Transverse colon (tissue), 4 donors: ENCODE data around the gene ZC3H18. TPM values are rescaled to one million over a fixed set of nuclear protein-coding genes. Genes with fewer than 3 reads are reported as not detected.

Experiments used
- DNase-seq: peaks from one replicate; pipeline ENCODE4 v3.0.0-alpha.2; 2019
- H3K27ac ChIP-seq, 4 donors: fragments of 200-600 bp; sonication (generic); 2 replicates each; pipeline ENCODE4 v1.5.1; 2016 to 2018; ENCODE audit warnings: inconsistent platforms in 4 of 4
- H3K27me3 ChIP-seq: fragments of 200-600 bp; sonication (generic); 2 replicates; pipeline ENCODE4 v1.5.1; 2017; ENCODE audit warnings: inconsistent platforms
- H3K36me3 ChIP-seq, 4 donors: fragments of 200-600 bp; sonication (generic); 2 replicates each; pipeline ENCODE4 v1.5.1; 2017 to 2019; ENCODE audit warnings: inconsistent platforms in 4 of 4
- H3K4me1 ChIP-seq, 4 donors: fragments of 200-600 bp; sonication (generic); 2 replicates each; pipeline ENCODE4 v1.5.1; 2017 to 2020; ENCODE audit warnings: inconsistent platforms in 4 of 4
- H3K4me3 ChIP-seq, 4 donors: fragments of 200-600 bp; sonication (generic); 1 replicate in 1 of 4; 2 replicates in 3 of 4; pipeline versions ENCODE4 v1.5.1 to v1.6.1; 2017 to 2019; ENCODE audit warnings: inconsistent platforms in 4 of 4
- H3K9me3 ChIP-seq, 2 donors: fragments of 200-600 bp; sonication (generic); 2 replicates each; pipeline ENCODE4 v1.5.1; 2017 to 2019; ENCODE audit warnings: inconsistent platforms in 2 of 2
- CTCF ChIP-seq, 5 experiments: fragments of 200-600 bp in 3 of 5; fragments of 450-650 bp in 2 of 5; sonication (generic) in 3 of 5; IDR thresholded peaks; 1 replicate in 2 of 5; 2 replicates in 3 of 5; pipeline ENCODE4 v1.5.1; 2016 to 2017; ENCODE audit warnings: antibody characterized with exemption in 5 of 5, inconsistent platforms in 3 of 5, mild to moderate bottlenecking in 2 of 5, moderate library complexity in 1 of 5
- EP300 ChIP-seq: sonication (generic); formaldehyde crosslinking; IDR thresholded peaks from one replicate; pipeline ENCODE4 v1.6.1; 2017; ENCODE audit warnings: antibody characterized with exemption, low read depth
- POLR2A ChIP-seq: fragments of 450-650 bp; IDR thresholded peaks from one replicate; pipeline ENCODE4 v1.6.1; 2016; ENCODE audit warnings: antibody characterized with exemption, mild to moderate bottlenecking, moderate library complexity
- POLR2AphosphoS5 ChIP-seq, 3 donors: sonication (generic); formaldehyde crosslinking; IDR thresholded peaks; one replicate each; pipeline ENCODE4 v1.6.1; 2016; ENCODE audit warnings: antibody characterized with exemption in 3 of 3
- WGBS, 2 donors: methylation state at CpG; one replicate each; pipeline ENCODE4 v1.1.5; 2018; ENCODE audit warnings: low coverage in 1 of 2; 5-methylcytosine and 5-hydroxymethylcytosine counted together
- in situ Hi-C, 4 donors: fragments of 200-750 bp; cut with MboI; loops; one replicate each; pipeline versions ENCODE4 v1.15.0 to v1.15.1; 2017; ENCODE audit warnings: low sequenced_read_pairs in 3 of 4, low pct_ligation_motif_present in 1 of 4, low pct_unique_long_range_greater_than_20kb in 1 of 4
- intact Hi-C: fragments of 100-400 bp; cut with DNase I; formaldehyde crosslinking; loops from one replicate; pipeline ENCODE4 v1.15.1; 2023; ENCODE audit warnings: low total_unique reads
- total RNA-seq, 4 donors: library from RNA; depleted of rRNA; stranded (reverse); fragments of >200 nt; gene quantifications; one replicate each; pipeline ENCODE4 v1.1.0, GENCODE V29; 2016

Gene ZC3H18
- total RNA-seq, 4 donors from 2014 or later, result 17.9 to 50.5 (median 25.5) TPM

GRCh38 chr16:88654363-88655052, 84.3 kb downstream of the ZC3H18 start:
- DNase-seq, result no peak

GRCh38 chr16:88655053-88655732, 85.0 kb downstream of the ZC3H18 start:
- H3K27me3 ChIP-seq, result no peaks in the 10 kb centered on the region
- H3K4me1 ChIP-seq, result peaks cover 3 to 17% (median 10%) of the 10 kb centered on the region in 4 donors
- in situ Hi-C loops (no loop called here), intact Hi-C loops (no loop called here)
- no peak for DNase-seq
- TF ChIP-seq POLR2A (no peak), CTCF (IDR thresholded peaks at IDR 0.05) (no peak), EP300 (no peak), POLR2AphosphoS5 (IDR thresholded peaks at IDR 0.05) (no peak)
- H3K9me3 ChIP-seq, result no peaks in the 10 kb centered on the region
- H3K4me3 ChIP-seq, result no peak overlapping the region
- H3K27ac ChIP-seq, result no peak overlapping the region
- WGBS, 2 donors, result 93% methylated on average over 46 of the region's 50 CpGs; no CpG with 5 or more reads in 1 of the 2 donors
- H3K36me3 ChIP-seq, result peaks cover 0 to 7% (median 0%) of the 10 kb centered on the region in 4 donors

More at GRCh38 chr16:88654363-88655052, 84.3 kb downstream of the ZC3H18 start:
- Histone ChIP-seq H3K4me3 (no peak overlapping the region), H3K4me1 (peaks cover 7 to 19% (median 15%) of the 10 kb centered on the region in 4 donors), H3K27me3 (no peaks in the 10 kb centered on the region), H3K9me3 (no peaks in the 10 kb centered on the region), H3K27ac (no peak overlapping the region), H3K36me3 (peaks cover 0 to 7% (median 0%) of the 10 kb centered on the region in 4 donors)
- WGBS, 2 donors, result 87 to 90% methylated on average over 3 to 21 of the region's 28 CpGs
- TF ChIP-seq CTCF (IDR thresholded peaks at IDR 0.05) (no peak), POLR2AphosphoS5 (IDR thresholded peaks at IDR 0.05) (no peak), POLR2A (no peak), EP300 (no peak)
- intact Hi-C loops, result no loop called here
- in situ Hi-C loops, result no loop called here

- no peak for TF ChIP-seq POLR2AphosphoS5 (IDR thresholded peaks at IDR 0.05)
- no peaks in the 10 kb centered on the region for H3K27me3 ChIP-seq
- WGBS, 2 donors, result 95% methylated on average over 25 of the region's 29 CpGs; no CpG with 5 or more reads in 1 of the 2 donors
- H3K36me3 ChIP-seq, result peaks cover 0 to 7% (median 0%) of the 10 kb centered on the region in 4 donors
- H3K4me1 ChIP-seq, result peaks cover 3 to 17% (median 10%) of the 10 kb centered on the region in 4 donors
- intact Hi-C loops (no loop called here), in situ Hi-C loops (no loop called here)
- H3K4me3 ChIP-seq, result no peak overlapping the region
- no peak overlapping the region for H3K27ac ChIP-seq
- no peaks in the 10 kb centered on the region for H3K9me3 ChIP-seq
- DNase-seq, result no peak
Measured at GRCh38 chr16:88655733-88656281, 85.6 kb downstream of the ZC3H18 start.

GRCh38 chr16:88656291-88656980, 86.2 kb downstream of the ZC3H18 start:
- Histone ChIP-seq H3K4me1 (peaks cover 0 to 15% (median 6%) of the 10 kb centered on the region in 4 donors), H3K9me3 (no peaks in the 10 kb centered on the region), H3K36me3 (peaks cover 0 to 7% (median 0%) of the 10 kb centered on the region in 4 donors), H3K4me3 (no peak overlapping the region), H3K27ac (no peak overlapping the region), H3K27me3 (no peaks in the 10 kb centered on the region)
- no peak for DNase-seq
- intact Hi-C loops (no loop called here), in situ Hi-C loops (no loop called here)
- WGBS, 2 donors, result 85% methylated on average over 25 of the region's 25 CpGs; no CpG with 5 or more reads in 1 of the 2 donors
- TF ChIP-seq EP300, result no peak
- TF ChIP-seq POLR2A, result no peak
- TF ChIP-seq POLR2AphosphoS5 (IDR thresholded peaks at IDR 0.05), result no peak
- TF ChIP-seq CTCF (IDR thresholded peaks at IDR 0.05), result no peak
